GM19099 (cell line): ENCODE data around the gene TBL1Y.

Experiments
- POLR2A ChIP-seq: IDR thresholded peaks from 3 replicates; pipeline ENCODE4 v1.6.1; 2011; ENCODE audit warnings: low read depth; ENCODE audit not compliant: insufficient read length; ENCODE audit errors: extremely low read depth

TBL1Y gene

GRCh38 chrY:7016521-7016920 is 106.0 kb downstream of the TBL1Y start:
- TF ChIP-seq POLR2A, result no peak

- no peak for TF ChIP-seq POLR2A
These were observed 107.0 kb downstream of the TBL1Y start for GRCh38 chrY:7017244-7018080.

GRCh38 chrY:7039037-7039436 is 128.5 kb downstream of the TBL1Y start:
- no peak for TF ChIP-seq POLR2A

GRCh38 chrY:7040662-7041061 is 130.2 kb downstream of the TBL1Y start:
- no peak for TF ChIP-seq POLR2A

GRCh38 chrY:7041983-7042382 is 131.5 kb downstream of the TBL1Y start:
- TF ChIP-seq POLR2A, result no peak

- TF ChIP-seq POLR2A, result no peak
These were observed 146.4 kb downstream of the TBL1Y start for GRCh38 chrY:7056886-7057285.

GRCh38 chrY:7078725-7079124 is 168.2 kb downstream of the TBL1Y start:
- TF ChIP-seq POLR2A, result no peak

- no peak for TF ChIP-seq POLR2A
These were observed 175.1 kb downstream of the TBL1Y start for GRCh38 chrY:7085606-7086005.

GRCh38 chrY:7092836-7093235 is 182.3 kb downstream of the TBL1Y start:
- no peak for TF ChIP-seq POLR2A

GRCh38 chrY:7094365-7094764 is 183.9 kb downstream of the TBL1Y start:
- TF ChIP-seq POLR2A, result no peak

- no peak for TF ChIP-seq POLR2A
These were observed 186.5 kb downstream of the TBL1Y start for GRCh38 chrY:7097021-7097420.

- no peak for TF ChIP-seq POLR2A
These were observed 189.2 kb downstream of the TBL1Y start for GRCh38 chrY:7099742-7100141.

GRCh38 chrY:7102680-7103079 is 192.2 kb downstream of the TBL1Y start:
- TF ChIP-seq POLR2A, result no peak

- no peak for TF ChIP-seq POLR2A
These were observed 196.7 kb downstream of the TBL1Y start for GRCh38 chrY:7107179-7107578.

GRCh38 chrY:7110086-7110485 is 199.6 kb downstream of the TBL1Y start:
- TF ChIP-seq POLR2A, result no peak

GRCh38 chrY:7115871-7116270 is 205.4 kb downstream of the TBL1Y start:
- no peak for TF ChIP-seq POLR2A

GRCh38 chrY:7122202-7122601 is 211.7 kb downstream of the TBL1Y start:
- TF ChIP-seq POLR2A, result no peak

GRCh38 chrY:7125136-7126056 is 214.9 kb downstream of the TBL1Y start:
- no peak for TF ChIP-seq POLR2A
